Raji (cell line): ENCODE measurements around the gene SERF2.

Experiments used
- POLR2A ChIP-seq: IDR thresholded peaks from 2 replicates; pipeline ENCODE4 v1.6.1; 2011; ENCODE audit warnings: low read depth, low read length, control low read depth; ENCODE audit not compliant: insufficient read depth

SERF2 gene

GRCh38 chr15:43808960-43809678 is 17.0 kb downstream of the SERF2 start:
- TF ChIP-seq POLR2A: 0 out of 2 replicates have a peak, but pooled peaks have one; percentile 22

- TF ChIP-seq POLR2A: no peak
These were observed 29.4 kb downstream of the SERF2 start for GRCh38 chr15:43821505-43821904.

- TF ChIP-seq POLR2A: peak; percentile 97
These were observed 32.5 kb downstream of the SERF2 start, which contains the start of gene MFAP1 for GRCh38 chr15:43824302-43825246. TSS of gene MFAP1 (minus strand) at chr15:43824690. CDS start at chr15:43824569, 121 bp downstream.

DNA sequence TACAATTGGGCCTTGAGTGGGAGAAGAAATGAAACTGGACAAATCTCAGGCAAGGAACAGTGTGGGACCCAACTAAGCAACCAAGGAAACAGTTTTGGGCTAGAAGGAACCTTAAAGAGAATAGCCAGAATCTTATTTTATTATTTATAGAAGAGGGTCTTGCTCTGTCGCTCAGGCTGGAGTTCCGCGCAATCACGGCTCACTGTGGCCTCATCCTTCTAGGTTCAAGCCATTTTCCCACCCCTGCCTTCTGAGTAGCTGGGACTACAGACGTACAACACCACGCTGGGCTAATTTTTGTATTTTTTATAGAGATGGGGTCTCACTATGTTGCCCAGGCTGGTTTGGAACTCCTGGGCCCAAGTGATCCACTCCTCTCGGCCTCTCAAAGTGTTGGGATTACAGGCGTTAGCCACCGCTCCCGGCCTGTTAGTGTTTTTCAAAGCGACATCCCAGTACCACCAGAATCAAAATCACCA is 33.9 kb downstream of the SERF2 start:
- TF ChIP-seq POLR2A: 0 out of 2 replicates have a peak, but pooled peaks have one; percentile 11

DNA sequence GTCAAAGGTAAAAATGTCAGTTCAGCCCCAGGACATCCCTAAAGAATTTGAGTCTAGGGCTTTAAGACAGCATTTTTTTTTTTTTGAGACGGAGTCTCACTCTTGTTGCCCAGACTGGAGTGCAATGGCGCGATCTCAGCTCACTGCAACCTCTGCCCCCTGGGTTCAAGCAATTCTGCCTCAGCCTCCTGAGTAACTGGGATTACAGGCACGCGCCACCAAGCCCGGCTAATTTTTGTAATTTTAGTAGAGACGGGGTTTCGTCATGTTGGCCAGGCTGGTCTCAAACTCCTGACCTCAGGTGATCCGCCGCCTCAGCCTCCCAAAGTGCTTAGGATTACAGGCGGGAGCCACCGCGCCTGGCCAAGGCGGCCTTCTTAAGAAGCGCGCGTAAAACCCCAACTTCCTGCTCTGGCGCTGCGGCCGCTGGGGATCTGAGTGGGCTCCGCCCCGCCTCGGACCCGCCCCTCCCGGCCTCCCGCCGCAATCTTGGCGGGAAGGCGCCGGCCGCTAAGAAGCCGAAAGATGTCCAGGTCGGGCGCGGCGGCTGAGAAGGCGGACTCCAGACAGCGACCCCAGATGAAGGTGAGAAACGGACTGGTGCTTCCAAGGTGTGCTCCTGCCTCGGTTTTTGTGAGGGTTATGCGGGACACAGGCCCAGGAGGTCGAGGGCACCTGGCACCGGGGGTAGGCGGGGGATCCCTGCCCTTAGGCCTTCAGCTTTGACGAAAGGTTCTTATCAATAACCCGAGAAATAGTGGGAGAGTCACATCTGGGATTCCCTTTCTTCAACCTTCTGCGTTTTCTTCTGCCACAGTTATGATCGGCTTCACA is 34.6 kb downstream of the SERF2 start, which contains the start of gene WDR76:
WDR76 (plus strand) TSS at position 495 of the 834 bp plus-strand sequence; CDS start at position 526, 31 bp downstream.
- TF ChIP-seq POLR2A: peak; percentile 59

- no peak for TF ChIP-seq POLR2A
These were observed 36.0 kb downstream of the SERF2 start for GRCh38 chr15:43828061-43828657.

- no peak for TF ChIP-seq POLR2A
These were observed 53.3 kb downstream of the SERF2 start for GRCh38 chr15:43845421-43845820.
